GM12874 (cell line): ENCODE data around the gene PARL.

Experiments
- CTCF ChIP-seq: IDR thresholded peaks from 2 replicates; pipeline ENCODE4 v1.5.1; 2011; ENCODE audit warnings: low read depth, mild to moderate bottlenecking, control low read depth, low read length, moderate library complexity; ENCODE audit not compliant: insufficient read depth

PARL gene

GRCh38 chr3:183816681-183817510 is 67.8 kb downstream of the PARL start:
- no peak for TF ChIP-seq CTCF

- TF ChIP-seq CTCF: no peak
Measured at GRCh38 chr3:183815951-183816475, 68.7 kb downstream of the PARL start.

GRCh38 chr3:183815563-183815940 is 69.1 kb downstream of the PARL start:
- TF ChIP-seq CTCF: no peak

- no peak for TF ChIP-seq CTCF
Measured at GRCh38 chr3:183814240-183814639, 70.4 kb downstream of the PARL start.

GRCh38 chr3:183812761-183813445 is 71.8 kb downstream of the PARL start:
- no peak for TF ChIP-seq CTCF

GRCh38 chr3:183811638-183812037 is 73.0 kb downstream of the PARL start:
- no peak for TF ChIP-seq CTCF
